Testis (tissue), 2 donors: ENCODE results near the gene C19orf67.

ENCODE experiments used
- CTCF ChIP-seq, 3 experiments: fragments of 450-650 bp in 2 of 3; fragments of 200-600 bp in 1 of 3; sonication (generic) in 1 of 3; IDR thresholded peaks; one replicate each; pipeline ENCODE4 v1.5.1; 2016 to 2019; ENCODE audit warnings: antibody characterized with exemption in 3 of 3, mild to moderate bottlenecking in 2 of 3, moderate library complexity in 1 of 3
- POLR2A ChIP-seq: fragments of 450-650 bp; IDR thresholded peaks from one replicate; pipeline ENCODE4 v1.6.1; 2017; ENCODE audit warnings: antibody characterized with exemption, mild to moderate bottlenecking, moderate library complexity

DNA sequence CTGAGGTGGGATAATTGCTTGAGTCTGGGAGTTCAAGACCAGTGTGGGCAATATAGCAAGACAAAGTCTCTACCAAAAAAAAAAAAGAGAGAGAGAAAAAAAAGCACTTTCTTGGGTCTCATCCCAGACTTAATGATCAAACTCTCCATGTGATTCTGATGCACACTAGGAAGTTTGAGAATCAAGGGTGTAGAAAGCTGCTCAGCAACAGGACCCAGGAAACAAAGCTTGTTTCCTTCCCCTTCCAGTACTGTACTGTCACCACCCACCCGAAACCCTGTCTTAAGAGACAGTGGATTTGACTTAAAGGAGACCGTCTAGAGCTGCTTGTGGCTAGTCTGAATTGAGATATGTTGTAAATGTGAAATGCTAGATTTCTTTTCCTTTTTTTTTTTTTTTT lies 7.2 kb downstream of the C19orf67 start:
- TF ChIP-seq CTCF (IDR thresholded peaks at IDR 0.05) (no peak), POLR2A (no peak)
